Measurements from ENCODE around the gene CYP11A1.

CYP11A1 gene

GRCh38 chr15:74378848-74379247 is 11.4 kb upstream of the CYP11A1 start:
- H3K4me3 ChIP-seq (ENCODE audit: low read length), result no peak overlapping the region
- DNase-seq (ENCODE audit: low read depth), result no peak
- TF ChIP-seq CTCF (conservative IDR thresholded peaks at IDR 0.05; ENCODE audit: low read depth, low read length), result no peak

GRCh38 chr15:74377831-74378766 is 10.7 kb upstream of the CYP11A1 start:
- no peak for DNase-seq (ENCODE audit: low read depth)

GRCh38 chr15:74376825-74377581 is 9.6 kb upstream of the CYP11A1 start:
- H3K4me3 ChIP-seq (ENCODE audit: low read length), result no peak overlapping the region
- no peak for TF ChIP-seq CTCF (conservative IDR thresholded peaks at IDR 0.05; ENCODE audit: low read depth, low read length)
- no peak for DNase-seq (ENCODE audit: low read depth)

More at GRCh38 chr15:74377831-74378766, 10.7 kb upstream of the CYP11A1 start:
- TF ChIP-seq CTCF (conservative IDR thresholded peaks at IDR 0.05; ENCODE audit: low read depth, low read length), result no peak
- H3K4me3 ChIP-seq (ENCODE audit: low read length), result no peak overlapping the region

- no peak overlapping the region for H3K4me3 ChIP-seq (ENCODE audit: low read length)
- no peak for TF ChIP-seq CTCF (conservative IDR thresholded peaks at IDR 0.05; ENCODE audit: low read depth, low read length)
- DNase-seq (ENCODE audit: low read depth), result no peak
These were observed 8.8 kb upstream of the CYP11A1 start for GRCh38 chr15:74376226-74376625.

- no peak for DNase-seq (ENCODE audit: low read depth)
- no peak overlapping the region for H3K4me3 ChIP-seq (ENCODE audit: low read length)
These were observed 7.9 kb upstream of the CYP11A1 start for GRCh38 chr15:74375303-74375693.

GRCh38 chr15:74374648-74375302 is 7.3 kb upstream of the CYP11A1 start:
- peak overlapping the region; percentile 55 for H3K4me3 ChIP-seq (ENCODE audit: low read length)
- no peak for DNase-seq (ENCODE audit: low read depth)
- TF ChIP-seq CTCF (conservative IDR thresholded peaks at IDR 0.05; ENCODE audit: low read depth, low read length), result peak; percentile 4

More at GRCh38 chr15:74375303-74375693, 7.9 kb upstream of the CYP11A1 start:
- peak; percentile 98 for TF ChIP-seq CTCF (conservative IDR thresholded peaks at IDR 0.05; ENCODE audit: low read depth, low read length)
